Effector CD4-positive, alpha-beta T cell (primary cell): ENCODE data around the gene IRF6.

Source experiments
- DNase-seq: peaks from one replicate; pipeline ENCODE4 v3.0.0-alpha.2; 2020

The IRF6 gene

DNA sequence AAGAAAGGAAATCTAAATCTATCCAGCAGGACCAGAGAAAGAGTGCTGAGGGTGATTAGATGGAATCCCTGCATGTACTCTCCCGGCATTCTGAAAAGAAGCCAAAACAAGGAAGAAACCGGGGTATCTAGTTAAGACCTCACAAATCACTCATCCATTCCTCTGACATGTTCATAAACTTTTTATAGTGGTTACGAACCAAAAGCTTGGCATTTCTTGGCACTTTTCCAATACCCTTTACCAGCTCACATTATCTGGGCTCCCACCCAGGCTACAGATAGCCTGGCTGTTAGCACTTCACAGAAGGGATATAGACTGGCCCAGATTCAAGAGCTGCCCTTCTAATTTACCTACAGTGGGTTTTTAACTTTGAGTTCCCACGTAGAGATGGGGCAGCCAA, 19.8 kb downstream of the IRF6 start:
- DNase-seq = no peak

DNA sequence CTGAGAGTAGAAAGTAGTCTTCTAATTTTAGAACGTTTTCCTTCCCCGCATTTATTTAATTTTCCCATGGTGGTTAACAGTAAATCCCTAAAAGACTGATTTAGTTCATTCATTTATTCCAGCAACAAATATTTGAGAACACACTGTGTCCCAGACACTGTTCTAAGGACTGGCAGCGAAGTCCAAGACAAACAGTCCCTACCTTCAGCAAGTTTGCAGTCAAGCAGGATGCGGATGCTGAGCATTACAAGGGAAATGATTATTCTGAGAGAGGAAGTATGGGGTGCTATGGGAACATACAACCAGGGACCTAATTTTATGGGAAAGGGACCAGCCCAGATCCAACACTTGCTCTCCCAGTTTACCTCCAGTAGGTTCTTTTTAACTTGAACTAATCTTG, 20.4 kb downstream of the IRF6 start:
- DNase-seq = no peak

DNA sequence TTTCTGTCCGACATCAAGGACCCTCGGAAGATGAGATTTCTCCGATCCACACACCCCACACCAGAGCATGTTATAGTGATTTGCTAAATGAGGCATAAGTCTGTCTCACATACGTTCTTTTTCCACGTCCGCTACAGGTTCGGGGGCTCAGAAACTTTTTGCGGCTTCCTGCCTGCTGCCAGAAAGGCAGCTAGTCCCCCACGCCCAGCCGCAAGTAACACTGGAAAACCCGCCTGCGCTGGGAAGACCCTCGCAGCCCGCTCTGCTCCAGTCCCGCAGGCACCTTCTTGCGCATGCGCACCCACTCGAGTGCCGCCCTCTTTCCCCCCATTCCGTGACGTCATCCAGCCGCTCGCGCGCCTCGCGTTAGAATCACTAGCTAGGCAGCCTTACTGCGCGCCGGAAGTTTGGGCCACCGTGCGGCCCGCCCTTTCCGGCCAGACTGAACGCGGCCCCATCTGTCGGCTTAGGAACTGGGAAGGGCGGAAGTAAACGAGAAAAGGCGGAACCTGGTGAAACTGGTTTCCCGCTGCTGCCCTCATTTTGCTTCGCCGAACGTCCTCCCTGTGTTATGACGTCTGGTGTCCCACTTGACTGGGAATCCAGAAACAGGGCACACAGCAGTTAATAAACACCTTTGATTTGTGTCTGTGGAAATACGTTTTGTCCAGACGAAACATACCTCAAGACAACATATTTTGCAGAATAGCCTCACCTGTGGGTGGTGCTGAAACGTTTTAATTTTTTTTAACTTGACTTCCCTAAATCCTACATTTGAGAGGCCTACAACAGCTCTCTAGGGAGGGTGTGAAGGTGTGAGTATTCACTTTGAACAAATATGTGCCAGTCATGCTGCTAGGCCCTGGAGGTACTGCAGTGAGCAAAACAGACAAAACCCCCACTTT, 21.4 kb downstream of the IRF6 start, which contains the start of gene C1orf74:
TSS of gene C1orf74 (minus strand) at position 295 of the 905 bp plus-strand sequence. CDS start 925 bp downstream, outside the sequence.
- DNase-seq = peak; percentile 99

DNA sequence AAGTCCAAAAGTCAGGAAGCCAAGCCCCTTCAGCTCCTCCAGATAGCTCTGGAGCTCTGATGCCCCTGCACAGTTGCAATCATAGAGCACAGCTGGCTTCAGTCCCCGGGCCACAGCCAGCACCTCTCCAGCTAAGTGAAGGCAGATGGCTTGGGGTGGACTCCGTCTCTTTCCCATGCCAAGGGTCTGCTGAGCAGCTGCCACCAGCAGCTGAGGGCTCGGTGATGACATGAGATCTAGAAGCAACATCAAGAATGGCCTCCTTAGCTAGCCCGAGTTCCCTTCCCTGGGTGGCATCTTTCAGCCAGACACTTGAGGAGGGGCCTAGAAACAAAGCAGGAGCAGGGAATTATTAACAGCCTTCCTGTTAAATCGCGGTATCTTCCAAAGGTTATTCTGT, 22.6 kb downstream of the IRF6 start:
- DNase-seq = no peak

DNA sequence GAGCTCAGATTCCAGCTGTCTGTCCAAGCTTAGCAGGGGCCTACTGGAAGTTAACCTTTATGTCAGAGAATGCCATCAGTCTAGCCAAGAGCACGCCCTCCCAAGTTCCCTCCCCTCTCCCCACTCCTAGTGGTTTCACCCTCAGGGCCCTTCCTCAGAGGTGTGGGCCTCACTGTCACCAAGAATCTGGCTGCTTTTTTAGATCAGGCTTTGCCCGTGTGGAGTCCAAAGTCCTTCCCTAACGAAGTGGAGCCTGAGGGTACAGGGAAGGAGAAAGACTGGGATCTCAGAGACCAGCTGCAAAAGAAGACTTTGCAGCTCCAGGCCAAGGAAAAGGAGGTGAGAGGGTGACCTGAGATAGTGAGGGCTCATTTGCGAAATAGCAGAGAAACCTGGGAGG, 25.7 kb downstream of the IRF6 start:
- DNase-seq = no peak

DNA sequence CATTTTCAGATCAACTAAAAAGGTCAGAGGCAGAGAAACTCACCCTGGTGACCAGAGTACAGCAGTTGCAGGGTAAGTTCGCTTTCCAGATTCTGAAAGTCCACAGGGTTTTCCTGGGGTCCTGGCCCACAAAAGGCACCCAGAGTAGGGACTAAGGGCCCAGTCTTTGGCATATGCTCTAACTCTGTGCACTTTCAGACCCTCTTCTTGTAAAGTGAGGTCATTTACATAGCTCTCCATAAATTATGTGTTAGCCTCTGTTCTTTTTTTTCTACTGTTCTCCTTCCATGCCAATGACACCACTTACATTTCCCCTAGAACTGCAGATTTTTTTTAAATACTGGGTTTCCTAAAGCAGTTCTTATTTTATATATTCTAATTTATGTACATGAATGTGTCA, 27.8 kb downstream of the IRF6 start:
- DNase-seq = no peak

DNA sequence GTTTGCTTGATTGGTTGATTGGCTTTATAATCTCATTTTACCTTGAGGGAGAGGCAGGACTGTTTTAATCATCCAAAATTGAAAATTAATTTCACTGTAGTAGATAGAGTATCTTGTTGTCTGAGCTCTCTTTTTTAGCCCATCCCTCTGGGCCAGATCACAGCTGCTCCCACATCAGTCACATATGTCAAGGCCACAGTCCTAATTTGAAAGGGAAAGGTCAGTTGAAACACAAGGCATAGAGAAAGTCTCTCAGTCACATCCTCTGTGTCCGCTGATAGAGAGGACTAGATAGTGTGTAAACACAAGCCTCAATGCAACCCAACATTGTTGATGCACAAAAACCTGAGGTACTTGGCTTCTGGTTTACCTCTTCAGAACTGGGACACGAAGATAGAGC, 28.4 kb downstream of the IRF6 start:
- no peak for DNase-seq

DNA sequence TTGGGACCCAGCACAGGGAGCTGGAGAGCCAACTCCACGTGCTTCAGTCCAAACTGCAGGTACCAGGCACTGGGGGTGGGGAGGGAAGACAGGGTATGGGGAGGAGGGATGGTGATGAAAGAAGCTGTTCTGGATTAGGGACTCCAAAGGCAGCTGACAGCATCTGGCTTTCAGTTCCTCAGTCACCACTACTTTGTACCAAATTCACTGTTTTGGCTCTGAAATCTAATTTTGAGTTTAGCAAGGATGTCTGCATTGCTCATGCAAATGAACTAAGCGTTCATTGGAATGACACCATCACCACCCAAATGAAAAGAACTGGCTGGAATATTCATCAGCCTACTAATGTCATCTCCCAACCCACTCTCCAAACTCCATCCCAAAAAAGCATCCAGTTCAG, 30.3 kb downstream of the IRF6 start:
- no peak for DNase-seq

DNA sequence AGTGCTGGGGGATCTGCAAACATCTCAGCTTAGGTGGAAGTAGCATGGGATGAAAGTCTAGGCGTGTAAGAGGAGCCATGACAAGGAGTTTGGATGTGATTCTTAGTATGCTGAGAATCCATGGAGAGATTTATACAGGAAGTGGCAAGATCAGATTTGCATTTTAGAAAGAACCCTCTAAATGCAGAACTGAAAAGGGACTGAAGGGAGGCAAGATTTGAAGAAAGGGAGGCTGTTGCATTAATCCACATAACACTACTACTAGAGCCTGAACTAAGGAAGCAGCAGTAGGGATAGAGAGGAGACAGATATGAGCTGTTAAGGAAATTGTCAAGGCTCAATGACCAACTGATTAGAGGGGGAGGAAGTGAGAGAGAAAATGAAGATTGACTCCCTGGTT, 31.4 kb downstream of the IRF6 start:
- no peak for DNase-seq

DNA sequence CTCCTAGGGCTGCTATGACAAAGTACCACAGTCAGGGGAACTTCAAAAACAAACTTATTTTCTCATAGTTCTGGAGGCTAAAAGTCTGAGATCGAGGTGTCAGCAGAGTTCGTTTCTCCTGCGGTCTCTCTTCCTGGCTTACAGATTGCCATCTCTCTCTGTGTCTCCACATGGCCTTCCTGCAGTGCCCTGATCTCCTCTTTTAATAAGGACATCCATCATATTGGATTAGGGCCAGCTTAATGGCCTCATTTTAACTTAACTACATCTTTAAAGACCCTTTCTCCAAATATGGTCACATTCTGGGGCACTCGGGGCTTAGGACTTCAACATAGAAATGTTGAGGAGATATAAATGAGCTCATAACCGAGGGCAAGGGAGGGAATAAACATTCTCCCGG, 33.8 kb downstream of the IRF6 start:
- no peak for DNase-seq

DNA sequence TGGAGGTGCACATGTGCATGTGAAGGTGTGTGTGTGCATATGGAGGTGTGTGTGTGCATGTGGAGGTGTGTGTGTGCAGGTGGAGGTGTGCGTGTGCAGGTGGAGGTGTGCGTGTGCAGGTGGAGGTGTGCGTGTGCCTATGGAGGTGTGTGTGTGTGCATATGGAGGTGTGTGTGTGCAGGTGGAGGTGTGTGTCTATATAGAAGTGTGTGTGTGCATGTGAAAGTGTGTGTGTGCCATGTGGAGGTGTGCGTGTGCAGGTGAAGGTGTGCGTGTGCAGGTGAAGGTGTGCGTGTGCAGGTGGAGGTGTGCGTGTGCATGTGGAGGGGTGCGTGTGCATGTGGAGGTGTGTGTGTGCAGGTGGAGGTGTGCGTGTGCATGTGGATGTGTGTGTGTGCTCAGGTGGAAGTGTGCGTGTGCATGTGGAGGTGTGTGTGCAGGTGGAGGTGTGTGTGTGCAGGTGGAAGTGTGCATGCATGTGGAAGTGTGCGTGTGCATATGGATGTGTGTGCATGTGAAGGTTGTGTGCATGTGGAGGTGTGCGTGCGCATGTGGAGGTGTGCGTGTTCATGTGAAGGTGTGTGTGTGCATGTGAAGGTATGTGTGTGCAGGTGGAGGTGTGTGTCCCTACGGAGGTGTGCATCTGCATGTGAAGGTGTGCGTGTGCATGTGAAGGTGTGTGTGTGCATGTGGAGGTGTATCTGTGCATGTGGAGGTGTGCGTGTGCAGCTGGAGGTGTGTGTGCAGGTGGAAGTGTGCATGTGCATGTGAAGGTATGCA, 35.1 kb downstream of the IRF6 start:
- no peak for DNase-seq

DNA sequence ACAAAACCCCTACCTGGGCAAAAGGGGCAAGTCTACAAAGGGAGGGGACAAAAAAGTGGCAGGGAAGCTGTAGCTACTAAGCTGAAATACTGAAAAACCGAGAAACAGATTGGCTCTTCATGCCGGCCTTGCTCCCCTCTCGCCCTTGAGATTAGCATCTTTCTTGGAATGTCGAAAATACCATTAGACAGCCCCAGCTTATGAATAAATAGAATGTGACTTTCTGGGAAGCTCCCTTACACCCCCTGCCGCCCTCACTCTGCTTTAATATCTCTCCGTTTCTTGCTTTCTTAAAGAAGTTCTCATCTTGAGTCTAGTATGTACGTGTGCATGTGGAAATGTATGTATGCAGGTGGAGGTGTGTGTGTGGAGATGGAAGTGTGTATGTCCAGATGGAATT, 36.0 kb downstream of the IRF6 start:
- DNase-seq = no peak

DNA sequence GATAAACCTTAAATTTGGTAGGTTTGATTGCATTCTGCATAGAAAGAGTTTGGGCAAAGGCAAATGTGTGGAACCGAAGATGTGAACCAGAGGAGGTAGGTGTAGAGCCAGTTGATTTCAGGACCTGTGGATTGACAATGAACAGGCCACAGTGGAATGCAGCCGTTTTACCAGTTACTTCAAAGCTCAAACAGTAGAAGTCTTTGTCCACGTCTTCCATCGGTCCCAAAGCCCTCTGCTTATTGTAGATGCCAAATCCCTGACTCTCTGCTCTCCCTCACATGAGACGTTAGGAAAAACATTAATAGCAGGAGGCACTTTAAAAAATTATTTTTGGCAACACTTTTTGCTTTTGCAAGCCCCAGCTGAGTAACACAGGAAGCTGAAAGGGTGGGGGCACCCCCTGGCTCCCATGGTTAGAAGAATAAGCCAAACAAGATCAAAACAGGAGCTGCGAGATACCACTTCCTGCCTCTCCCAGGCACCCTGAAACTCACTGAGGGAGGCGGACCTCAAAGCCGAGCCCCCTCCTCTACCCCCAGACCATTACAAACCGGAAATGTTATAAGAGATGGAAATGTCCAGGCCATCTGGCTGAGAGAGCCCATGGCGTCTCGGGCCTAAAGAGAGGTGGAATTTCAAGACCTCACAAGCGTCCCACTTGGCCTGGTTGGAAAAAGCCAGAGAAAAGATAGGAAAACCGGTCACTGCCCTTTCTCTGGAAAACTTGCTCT, 36.6 kb downstream of the IRF6 start:
- DNase-seq = peak; percentile 62

DNA sequence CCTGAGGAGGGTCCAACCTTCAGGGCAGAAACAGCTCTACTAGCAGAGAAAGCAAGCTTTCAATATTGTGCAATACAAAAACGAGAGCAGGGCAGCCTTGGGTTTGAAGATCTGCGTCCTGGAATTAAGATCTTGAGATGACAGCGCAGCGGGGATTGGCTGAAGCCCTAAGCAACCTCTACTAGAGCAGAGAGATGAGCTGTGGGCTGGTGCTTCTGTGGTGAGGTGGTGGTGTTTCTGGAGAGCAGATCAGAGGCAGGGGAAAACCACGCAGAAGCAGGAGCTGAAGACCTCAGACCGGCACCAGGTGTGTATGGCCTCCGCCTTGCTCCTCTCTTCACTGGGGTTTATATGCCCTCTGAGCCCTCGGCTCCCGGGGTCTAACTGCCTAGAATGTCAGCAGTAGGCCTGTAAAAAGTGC, 37.6 kb downstream of the IRF6 start:
- peak; percentile 68 for DNase-seq

DNA sequence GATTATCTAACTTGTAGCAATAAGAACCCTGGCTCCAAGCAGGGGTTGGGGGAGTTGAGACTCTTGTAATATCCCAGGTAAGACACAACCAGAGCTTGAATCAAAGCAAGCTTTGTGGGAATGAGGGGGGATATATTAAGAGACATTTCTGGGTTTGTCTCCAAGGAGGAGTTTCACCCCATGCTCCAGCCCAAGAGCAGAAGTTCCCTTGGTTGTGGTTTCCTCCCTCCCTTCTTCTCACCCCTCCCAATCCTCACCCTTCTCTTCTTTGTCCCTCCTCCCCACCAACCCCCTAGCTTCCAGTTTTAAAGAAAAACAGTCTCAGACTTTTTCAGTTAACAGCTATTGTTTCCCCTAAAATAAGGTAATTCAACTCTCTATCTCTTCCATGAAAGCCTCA, 38.2 kb downstream of the IRF6 start:
- no peak for DNase-seq

DNA sequence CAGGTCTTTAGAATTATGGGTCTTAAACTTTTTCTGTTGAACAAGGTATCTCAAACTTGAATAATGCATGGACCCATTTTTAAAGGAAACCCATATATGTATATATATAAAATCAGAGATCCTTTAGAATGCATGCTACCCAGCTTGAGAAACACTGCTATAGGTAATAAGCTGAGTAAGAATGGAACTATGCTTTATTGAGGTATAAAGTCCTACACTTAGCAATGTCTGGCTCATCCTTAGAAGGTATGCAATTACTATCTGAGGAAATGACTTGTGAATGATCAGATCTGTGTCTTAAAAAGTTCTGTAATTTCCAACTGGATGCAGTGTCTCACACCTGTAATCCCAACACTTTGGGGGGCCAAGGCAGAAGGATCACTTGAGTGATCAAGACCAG, 38.8 kb downstream of the IRF6 start:
- no peak for DNase-seq

DNA sequence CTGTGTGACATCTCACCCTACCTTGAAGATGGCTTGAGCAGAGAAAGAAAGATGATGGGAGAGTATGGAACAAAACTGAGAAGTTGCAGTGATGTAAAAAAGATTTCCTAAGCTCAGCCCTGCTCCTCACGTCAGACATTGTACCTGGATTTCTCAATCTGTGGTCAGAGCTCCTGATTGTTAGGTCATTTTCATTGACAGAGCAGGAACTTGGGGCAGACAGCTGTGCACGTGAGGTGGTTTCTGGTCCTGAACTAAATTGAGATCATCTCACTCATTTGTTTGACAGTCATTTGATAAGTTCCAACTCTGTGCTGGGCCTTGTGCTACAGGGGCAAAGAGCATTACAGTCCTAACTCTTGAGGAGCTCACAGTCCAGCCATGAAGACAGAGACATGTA, 39.9 kb downstream of the IRF6 start:
- no peak for DNase-seq

DNA sequence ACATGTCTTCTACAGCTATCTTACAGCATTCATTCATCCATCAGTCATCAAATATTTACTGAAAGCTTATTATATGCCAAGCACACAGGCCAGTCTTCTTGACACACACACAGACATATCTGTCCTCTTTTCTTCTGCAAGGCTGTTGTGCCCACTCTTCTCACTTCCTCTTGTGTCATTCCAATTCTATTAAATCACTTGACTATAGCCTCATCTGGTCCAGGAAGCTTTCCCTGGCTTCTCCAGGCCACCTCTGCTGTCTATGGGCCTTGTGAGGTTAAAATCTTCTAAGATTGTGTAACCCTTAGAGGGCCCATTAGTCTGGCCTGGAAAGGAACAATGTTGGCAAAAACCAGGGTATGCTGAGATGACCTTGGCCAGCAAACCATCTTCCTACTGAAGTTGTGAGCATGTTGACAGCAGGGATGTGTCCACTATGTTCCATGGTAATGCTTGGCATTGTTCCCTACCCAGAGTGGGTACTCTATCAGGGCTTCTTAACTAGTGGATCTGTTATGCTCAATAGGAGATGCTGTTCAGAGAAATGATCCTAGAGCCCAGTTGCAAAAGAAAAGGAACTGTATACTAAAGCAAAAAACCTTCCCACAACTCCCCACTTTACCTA, 44.8 kb downstream of the IRF6 start:
- DNase-seq = no peak

DNA sequence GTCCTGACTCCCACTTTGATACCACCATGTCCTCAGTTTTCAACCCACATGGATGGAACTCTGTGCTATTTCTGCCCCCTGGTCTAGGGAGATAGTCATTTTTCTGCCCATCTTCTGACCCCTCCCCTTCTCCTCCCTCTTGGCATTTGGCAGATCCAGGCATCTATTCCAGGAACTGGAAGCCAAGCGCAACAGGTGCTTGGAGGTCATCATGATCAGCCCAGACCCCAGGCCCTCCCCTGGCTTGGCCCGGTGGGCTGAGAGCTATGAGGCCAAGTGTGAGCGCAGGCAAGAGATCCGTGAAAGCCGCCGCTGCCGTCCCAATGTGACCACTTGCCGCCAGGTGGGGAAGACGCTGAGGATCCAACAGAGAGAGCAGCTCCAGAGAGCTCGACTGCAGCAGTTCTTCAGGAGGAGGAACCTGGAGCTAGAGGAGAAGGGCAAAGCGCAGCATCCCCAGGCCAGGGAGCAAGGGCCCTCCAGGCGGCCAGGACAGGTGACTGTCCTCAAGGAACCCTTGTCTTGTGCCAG, 46.0 kb downstream of the IRF6 start:
- no peak for DNase-seq

DNA sequence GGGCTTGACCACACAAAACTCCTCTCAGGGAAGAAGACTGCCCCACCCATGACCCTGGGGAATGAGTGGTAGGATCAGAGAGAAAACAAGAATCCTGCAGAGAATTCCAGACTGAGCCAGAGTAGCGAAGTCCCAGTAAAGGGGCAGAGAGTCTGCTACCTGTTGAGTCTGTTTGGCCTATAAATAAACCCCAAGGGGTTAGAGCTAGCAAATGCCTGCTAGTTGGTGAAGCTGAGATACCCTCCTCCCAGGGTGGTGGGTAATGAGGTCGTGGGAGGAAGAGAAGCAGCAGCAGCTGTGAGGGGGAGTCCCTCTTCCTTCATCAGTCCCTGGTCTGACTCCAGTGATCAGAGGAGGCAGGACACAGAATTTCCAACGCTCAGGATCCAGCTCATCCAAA, 47.5 kb downstream of the IRF6 start:
- no peak for DNase-seq

DNA sequence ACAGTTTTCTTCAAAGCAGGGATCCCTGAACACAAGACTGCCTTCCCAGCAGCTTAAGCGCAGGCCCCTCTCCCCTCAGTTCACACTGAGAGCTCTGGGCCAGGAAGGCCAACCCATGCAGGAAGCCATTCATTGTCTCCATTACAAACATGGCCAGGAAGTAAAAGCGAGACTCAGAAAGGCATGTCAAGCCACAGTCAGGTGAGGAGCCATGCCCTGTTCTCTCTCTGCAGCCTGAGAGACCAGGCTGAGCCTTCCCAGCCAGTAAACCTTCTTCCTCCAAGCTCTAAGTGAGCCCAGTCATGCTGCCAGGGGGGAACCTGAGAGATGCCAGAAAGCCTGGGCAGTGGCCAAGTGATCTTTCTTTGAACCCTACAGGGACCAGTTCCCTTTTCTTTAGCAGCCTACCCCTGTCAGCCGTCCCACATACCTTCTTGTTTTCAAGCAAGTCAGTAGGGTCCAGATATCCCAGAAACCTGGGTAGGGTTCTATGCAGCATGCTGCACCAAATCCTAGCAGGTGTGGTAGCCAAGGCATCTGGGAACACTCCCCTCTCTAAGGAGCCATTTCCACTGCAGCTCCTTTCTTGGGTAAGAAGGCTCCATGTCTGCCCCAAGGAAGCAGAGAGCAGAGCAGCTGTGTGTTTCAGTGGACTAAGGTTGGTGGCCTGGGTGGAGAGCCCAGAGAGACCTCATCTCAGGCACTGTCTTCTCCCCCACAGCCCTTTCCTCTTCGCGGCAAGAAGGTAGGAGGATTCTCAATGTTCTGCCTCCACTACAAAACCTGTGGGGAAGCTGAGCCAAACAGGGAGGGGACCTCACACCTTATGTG, 49.1 kb downstream of the IRF6 start:
- DNase-seq = peak; percentile 22
